HepG2 (cell line): ENCODE results near the gene WNK4. TPM values are rescaled to one million over a fixed set of nuclear protein-coding genes. Genes with fewer than 3 reads are reported as not detected.

Experiments
- HIVEP1 ChIP-seq: sonication (generic); formaldehyde crosslinking; IDR thresholded peaks from 2 replicates; pipeline ENCODE4 v1.4.0; 2020; ENCODE audit warnings: mild to moderate bottlenecking, missing genetic modification reagents
- KLF11 ChIP-seq: IDR thresholded peaks from 2 replicates; pipeline ENCODE4 v1.6.1; 2016; ENCODE audit warnings: missing compliant biosample characterization
- POLR2AphosphoS5 ChIP-seq: IDR thresholded peaks from 2 replicates; pipeline ENCODE4 v1.6.1; 2012; ENCODE audit warnings: low read depth, low read length
- THAP11 ChIP-seq: IDR thresholded peaks from 2 replicates; pipeline ENCODE4 v1.6.1; 2016; ENCODE audit warnings: missing biosample characterization, missing genetic modification reagents
- ZMYM3 ChIP-seq: sonication (generic); formaldehyde crosslinking; IDR thresholded peaks from 2 replicates; pipeline ENCODE4 v1.5.1; 2020; ENCODE audit warnings: mild to moderate bottlenecking, missing genetic modification reagents
- ZMYM4 ChIP-seq: sonication (generic); formaldehyde crosslinking; IDR thresholded peaks from 2 replicates; pipeline ENCODE4 v1.8.1; 2023; ENCODE audit warnings: mild to moderate bottlenecking, missing genetic modification reagents
- ZNF138 ChIP-seq: sonication (generic); formaldehyde crosslinking; IDR thresholded peaks from 2 replicates; pipeline ENCODE4 v1.5.0; 2020; ENCODE audit warnings: mild to moderate bottlenecking, low read depth, missing genetic modification reagents
- ZNF160 ChIP-seq: sonication (generic); formaldehyde crosslinking; IDR thresholded peaks from 2 replicates; pipeline ENCODE4 v1.8.0; 2022; ENCODE audit warnings: mild to moderate bottlenecking, inconsistent platforms, missing genetic modification reagents
- polyA plus RNA-seq, 8 experiments: library from polyadenylated mRNA; depleted of rRNA in 3 of 8; stranded (reverse) in 7 of 8; unstranded in 1 of 8; fragments of >200 nt; fragmentation: Illumina TruSeq in 4 of 8; extraction: Trizol in 4 of 8; gene quantifications; 2 replicates each; pipeline versions ENCODE4 v1.2.1 to v1.2.3, GENCODE V29; 2011 to 2016; ENCODE audit warnings: low read depth in 4 of 8, missing spikeins in 1 of 8, mixed read lengths in 1 of 8; ENCODE audit not compliant: insufficient read depth in 1 of 8
- total RNA-seq, 5 experiments: library from RNA; depleted of rRNA; stranded (reverse); fragments of >200 nt; fragmentation: Illumina TruSeq; extraction: Trizol; gene quantifications; 2 replicates each; pipeline ENCODE4 v1.2.3, GENCODE V29; 2016; ENCODE audit warnings: low read depth in 1 of 5
- TF ChIP-seq, protein P1 (sequence below): sonication (generic); formaldehyde crosslinking; IDR thresholded peaks from 2 replicates; pipeline ENCODE4 v1.5.0; 2020; ENCODE audit warnings: missing genetic modification reagents, mild to moderate bottlenecking, borderline replicate concordance
- TF ChIP-seq, protein P2 (sequence below): sonication (generic); formaldehyde crosslinking; IDR thresholded peaks from 2 replicates; pipeline ENCODE4 v1.5.0; 2020; ENCODE audit warnings: mild to moderate bottlenecking, missing genetic modification reagents, borderline replicate concordance
- TF ChIP-seq, protein P3 (sequence below): sonication (generic); formaldehyde crosslinking; IDR thresholded peaks from one replicate; pipeline ENCODE4 v1.5.1; 2020; ENCODE audit warnings: mild to moderate bottlenecking, missing genetic modification reagents; ENCODE audit errors: not compliant biosample characterization
- TF ChIP-seq, protein P4 (sequence below): sonication (generic); formaldehyde crosslinking; IDR thresholded peaks from 2 replicates; pipeline ENCODE4; 2020; ENCODE audit warnings: missing genetic modification reagents, mild to moderate bottlenecking, borderline replicate concordance

Gene WNK4
- total and polyA plus RNA-seq, 2 of the 13 experiments (the other 11 are each of a cell fraction or from before 2014, with no cell fraction given) = 2.7 to 13.7 TPM

DNA sequence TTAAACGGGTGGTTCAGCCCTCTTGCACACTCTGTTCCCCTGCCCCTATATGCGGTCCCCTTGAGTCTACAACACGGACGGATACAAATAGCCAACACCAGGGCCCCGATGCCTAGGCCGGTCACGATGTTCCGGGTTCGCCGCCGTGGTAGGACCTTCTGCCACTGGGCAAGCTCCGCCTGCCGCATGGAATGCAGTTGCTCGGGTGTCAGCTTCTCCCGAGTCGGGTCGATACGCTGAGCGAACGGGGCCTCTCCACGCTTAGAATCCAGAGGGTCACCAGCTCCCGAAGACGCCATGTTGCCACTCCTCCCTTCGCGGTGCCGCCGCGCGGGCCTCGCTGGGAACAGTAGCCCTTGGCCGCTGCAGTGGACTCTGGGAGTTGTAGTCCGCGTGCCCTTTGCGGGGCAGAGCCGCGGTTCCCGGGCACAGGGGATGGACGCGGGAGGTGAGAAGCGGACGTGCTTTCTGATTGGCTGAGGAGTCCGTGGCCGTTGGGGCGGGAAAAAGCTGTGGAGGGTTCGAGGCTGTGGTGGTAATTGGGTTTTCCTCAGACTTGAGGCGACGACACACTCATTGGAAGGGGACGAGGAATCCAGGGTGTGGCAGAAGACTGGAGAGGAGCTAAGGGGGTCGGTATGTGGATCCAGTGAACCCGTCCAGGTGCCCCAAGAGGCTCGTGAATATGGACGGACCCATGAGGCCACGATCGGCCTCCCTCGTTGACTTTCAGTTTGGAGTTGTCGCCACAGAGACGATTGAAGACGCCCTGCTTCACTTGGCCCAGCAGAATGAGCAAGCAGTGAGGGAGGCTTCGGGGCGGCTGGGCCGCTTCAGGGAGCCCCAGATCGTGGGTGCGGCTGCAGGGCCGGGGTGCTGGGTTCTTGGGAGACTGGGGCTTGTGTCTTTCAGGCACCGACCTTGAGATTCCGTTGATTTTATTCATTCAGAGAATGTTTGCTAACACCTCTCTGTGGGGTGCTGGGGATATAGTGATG, 18.3 kb downstream of the WNK4 start, which contains the start of the genes CNTD1 and COA3 (continued):
- TF ChIP-seq, protein P1, sequence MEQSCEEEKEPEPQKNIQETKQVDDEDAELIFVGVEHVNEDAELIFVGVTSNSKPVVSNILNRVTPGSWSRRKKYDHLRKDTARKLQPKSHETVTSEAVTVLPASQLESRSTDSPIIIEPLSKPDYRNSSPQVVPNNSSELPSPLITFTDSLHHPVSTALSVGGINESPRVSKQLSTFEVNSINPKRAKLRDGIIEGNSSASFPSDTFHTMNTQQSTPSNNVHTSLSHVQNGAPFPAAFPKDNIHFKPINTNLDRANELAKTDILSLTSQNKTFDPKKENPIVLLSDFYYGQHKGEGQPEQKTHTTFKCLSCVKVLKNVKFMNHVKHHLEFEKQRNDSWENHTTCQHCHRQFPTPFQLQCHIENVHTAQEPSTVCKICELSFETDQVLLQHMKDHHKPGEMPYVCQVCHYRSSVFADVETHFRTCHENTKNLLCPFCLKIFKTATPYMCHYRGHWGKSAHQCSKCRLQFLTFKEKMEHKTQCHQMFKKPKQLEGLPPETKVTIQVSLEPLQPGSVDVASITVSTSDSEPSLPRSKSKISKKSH (CRISPR knock-in tag) = peak; percentile 93
- TF ChIP-seq KLF11 (CRISPR knock-in tag) = peak; percentile 96
- peak; percentile 92 for TF ChIP-seq ZNF160 (CRISPR knock-in tag)
- TF ChIP-seq HIVEP1 (CRISPR knock-in tag) = peak; percentile 78
- TF ChIP-seq ZNF138 (CRISPR knock-in tag) = peak; percentile 94
- TF ChIP-seq, protein P2, sequence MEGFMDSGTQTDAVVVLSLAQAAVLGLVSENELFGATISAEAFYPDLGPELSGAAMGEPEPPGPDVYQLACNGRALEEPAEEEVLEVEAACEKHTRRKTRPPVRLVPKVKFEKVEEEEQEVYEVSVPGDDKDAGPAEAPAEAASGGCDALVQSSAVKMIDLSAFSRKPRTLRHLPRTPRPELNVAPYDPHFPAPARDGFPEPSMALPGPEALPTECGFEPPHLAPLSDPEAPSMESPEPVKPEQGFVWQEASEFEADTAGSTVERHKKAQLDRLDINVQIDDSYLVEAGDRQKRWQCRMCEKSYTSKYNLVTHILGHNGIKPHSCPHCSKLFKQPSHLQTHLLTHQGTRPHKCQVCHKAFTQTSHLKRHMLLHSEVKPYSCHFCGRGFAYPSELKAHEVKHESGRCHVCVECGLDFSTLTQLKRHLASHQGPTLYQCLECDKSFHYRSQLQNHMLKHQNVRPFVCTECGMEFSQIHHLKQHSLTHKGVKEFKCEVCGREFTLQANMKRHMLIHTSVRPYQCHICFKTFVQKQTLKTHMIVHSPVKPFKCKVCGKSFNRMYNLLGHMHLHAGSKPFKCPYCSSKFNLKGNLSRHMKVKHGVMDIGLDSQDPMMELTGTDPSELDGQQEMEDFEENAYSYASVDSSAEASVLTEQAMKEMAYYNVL = peak; percentile 65; the same call in 1 of the 2 replicates
- TF ChIP-seq POLR2AphosphoS5 = peak; percentile 91
- TF ChIP-seq, protein P3, sequence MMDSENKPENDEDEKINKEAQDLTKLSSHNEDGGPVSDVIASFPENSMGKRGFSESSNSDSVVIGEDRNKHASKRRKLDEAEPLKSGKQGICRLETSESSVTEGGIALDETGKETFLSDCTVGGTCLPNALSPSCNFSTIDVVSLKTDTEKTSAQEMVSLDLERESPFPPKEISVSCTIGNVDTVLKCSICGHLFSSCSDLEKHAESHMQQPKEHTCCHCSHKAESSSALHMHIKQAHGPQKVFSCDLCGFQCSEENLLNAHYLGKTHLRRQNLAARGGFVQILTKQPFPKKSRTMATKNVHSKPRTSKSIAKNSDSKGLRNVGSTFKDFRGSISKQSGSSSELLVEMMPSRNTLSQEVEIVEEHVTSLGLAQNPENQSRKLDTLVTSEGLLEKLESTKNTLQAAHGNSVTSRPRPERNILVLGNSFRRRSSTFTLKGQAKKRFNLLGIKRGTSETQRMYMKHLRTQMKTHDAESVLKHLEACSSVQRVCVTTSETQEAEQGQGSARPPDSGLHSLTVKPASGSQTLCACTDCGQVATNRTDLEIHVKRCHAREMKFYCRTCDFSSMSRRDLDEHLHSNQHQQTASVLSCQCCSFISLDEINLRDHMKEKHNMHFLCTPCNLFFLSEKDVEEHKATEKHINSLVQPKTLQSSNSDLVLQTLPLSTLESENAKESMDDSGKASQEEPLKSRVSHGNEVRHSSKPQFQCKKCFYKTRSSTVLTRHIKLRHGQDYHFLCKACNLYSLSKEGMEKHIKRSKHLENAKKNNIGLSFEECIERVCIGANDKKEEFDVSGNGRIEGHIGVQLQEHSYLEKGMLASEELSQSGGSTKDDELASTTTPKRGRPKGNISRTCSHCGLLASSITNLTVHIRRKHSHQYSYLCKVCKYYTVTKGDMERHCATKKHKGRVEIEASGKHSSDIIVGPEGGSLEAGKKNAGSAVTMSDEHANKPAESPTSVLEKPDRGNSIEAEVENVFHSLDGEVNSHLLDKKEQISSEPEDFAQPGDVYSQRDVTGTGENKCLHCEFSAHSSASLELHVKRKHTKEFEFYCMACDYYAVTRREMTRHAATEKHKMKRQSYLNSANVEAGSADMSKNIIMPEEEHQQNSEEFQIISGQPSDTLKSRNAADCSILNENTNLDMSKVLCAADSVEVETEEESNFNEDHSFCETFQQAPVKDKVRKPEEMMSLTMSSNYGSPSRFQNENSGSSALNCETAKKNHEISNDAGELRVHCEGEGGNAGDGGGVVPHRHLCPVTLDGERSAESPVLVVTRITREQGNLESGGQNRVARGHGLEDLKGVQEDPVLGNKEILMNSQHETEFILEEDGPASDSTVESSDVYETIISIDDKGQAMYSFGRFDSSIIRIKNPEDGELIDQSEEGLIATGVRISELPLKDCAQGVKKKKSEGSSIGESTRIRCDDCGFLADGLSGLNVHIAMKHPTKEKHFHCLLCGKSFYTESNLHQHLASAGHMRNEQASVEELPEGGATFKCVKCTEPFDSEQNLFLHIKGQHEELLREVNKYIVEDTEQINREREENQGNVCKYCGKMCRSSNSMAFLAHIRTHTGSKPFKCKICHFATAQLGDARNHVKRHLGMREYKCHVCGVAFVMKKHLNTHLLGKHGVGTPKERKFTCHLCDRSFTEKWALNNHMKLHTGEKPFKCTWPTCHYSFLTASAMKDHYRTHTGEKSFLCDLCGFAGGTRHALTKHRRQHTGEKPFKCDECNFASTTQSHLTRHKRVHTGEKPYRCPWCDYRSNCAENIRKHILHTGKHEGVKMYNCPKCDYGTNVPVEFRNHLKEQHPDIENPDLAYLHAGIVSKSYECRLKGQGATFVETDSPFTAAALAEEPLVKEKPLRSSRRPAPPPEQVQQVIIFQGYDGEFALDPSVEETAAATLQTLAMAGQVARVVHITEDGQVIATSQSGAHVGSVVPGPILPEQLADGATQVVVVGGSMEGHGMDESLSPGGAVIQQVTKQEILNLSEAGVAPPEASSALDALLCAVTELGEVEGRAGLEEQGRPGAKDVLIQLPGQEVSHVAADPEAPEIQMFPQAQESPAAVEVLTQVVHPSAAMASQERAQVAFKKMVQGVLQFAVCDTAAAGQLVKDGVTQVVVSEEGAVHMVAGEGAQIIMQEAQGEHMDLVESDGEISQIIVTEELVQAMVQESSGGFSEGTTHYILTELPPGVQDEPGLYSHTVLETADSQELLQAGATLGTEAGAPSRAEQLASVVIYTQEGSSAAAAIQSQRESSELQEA (CRISPR knock-in tag) = peak; percentile 95
- TF ChIP-seq, protein P4, sequence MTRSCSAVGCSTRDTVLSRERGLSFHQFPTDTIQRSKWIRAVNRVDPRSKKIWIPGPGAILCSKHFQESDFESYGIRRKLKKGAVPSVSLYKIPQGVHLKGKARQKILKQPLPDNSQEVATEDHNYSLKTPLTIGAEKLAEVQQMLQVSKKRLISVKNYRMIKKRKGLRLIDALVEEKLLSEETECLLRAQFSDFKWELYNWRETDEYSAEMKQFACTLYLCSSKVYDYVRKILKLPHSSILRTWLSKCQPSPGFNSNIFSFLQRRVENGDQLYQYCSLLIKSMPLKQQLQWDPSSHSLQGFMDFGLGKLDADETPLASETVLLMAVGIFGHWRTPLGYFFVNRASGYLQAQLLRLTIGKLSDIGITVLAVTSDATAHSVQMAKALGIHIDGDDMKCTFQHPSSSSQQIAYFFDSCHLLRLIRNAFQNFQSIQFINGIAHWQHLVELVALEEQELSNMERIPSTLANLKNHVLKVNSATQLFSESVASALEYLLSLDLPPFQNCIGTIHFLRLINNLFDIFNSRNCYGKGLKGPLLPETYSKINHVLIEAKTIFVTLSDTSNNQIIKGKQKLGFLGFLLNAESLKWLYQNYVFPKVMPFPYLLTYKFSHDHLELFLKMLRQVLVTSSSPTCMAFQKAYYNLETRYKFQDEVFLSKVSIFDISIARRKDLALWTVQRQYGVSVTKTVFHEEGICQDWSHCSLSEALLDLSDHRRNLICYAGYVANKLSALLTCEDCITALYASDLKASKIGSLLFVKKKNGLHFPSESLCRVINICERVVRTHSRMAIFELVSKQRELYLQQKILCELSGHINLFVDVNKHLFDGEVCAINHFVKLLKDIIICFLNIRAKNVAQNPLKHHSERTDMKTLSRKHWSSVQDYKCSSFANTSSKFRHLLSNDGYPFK = peak; percentile 96
- TF ChIP-seq ZMYM3 (CRISPR knock-in tag) = peak; percentile 93
- TF ChIP-seq ZMYM4 (CRISPR knock-in tag) = peak; percentile 86
- TF ChIP-seq THAP11 (CRISPR knock-in tag) = peak; percentile 100
